Measurements from ENCODE around the gene NABP2.

NABP2 gene

DNA sequence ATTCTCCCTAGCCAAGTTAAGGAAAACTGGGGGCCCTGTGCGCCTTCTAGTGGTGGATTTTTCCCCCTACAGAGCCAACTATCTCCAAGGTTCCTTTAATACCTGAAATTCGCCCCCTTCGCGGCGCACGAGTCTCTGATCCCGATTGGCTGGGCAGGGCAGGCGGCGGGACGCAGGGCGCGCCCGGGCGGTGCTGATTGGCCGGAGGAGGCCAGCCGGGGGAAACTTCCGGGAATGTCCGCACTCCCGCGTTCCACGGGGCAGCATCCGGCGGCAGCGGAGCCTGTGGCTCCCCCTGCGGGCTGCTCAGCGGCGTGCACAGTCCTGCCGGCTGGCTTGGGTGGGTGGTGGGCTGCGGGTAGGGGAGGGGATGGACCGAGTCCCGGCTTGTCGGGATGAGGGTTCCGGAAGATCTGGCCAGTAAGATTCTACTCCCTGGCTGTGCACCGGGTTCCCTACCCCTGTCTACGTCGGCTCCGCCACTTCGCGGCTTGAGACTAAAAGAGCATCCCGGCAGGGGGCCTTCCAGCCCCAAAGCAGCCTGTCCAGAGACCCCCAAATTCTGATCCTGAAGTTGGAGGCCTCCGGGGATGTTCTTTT, at the start of gene NABP2:
Gene NABP2, plus strand, starts transcription at position 241 of the 600 bp plus-strand sequence. CDS start 515 bp downstream, outside the sequence.
- Histone ChIP-seq H3K36me3 (ENCODE audit: control insufficient read depth, insufficient read depth, low read length) (peaks cover 2% of the 10 kb centered on the region), H3K27me3 (replicated peaks; ENCODE audit: control insufficient read depth, insufficient read depth, low read length) (no peaks in the 10 kb centered on the region), H3K4me3 (replicated peaks; ENCODE audit: low read depth, low read length) (peak within 1 kb of the TSS; percentile 74)
- TF ChIP-seq, protein P1, sequence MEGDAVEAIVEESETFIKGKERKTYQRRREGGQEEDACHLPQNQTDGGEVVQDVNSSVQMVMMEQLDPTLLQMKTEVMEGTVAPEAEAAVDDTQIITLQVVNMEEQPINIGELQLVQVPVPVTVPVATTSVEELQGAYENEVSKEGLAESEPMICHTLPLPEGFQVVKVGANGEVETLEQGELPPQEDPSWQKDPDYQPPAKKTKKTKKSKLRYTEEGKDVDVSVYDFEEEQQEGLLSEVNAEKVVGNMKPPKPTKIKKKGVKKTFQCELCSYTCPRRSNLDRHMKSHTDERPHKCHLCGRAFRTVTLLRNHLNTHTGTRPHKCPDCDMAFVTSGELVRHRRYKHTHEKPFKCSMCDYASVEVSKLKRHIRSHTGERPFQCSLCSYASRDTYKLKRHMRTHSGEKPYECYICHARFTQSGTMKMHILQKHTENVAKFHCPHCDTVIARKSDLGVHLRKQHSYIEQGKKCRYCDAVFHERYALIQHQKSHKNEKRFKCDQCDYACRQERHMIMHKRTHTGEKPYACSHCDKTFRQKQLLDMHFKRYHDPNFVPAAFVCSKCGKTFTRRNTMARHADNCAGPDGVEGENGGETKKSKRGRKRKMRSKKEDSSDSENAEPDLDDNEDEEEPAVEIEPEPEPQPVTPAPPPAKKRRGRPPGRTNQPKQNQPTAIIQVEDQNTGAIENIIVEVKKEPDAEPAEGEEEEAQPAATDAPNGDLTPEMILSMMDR (IDR thresholded peaks at IDR 0.05; ENCODE audit: insufficient read depth, low read length, poor library complexity, severe bottlenecking), result peak; percentile 81
- peak; percentile 97 for DNase-seq (ENCODE audit: extremely low read depth, insufficient read length)

DNA sequence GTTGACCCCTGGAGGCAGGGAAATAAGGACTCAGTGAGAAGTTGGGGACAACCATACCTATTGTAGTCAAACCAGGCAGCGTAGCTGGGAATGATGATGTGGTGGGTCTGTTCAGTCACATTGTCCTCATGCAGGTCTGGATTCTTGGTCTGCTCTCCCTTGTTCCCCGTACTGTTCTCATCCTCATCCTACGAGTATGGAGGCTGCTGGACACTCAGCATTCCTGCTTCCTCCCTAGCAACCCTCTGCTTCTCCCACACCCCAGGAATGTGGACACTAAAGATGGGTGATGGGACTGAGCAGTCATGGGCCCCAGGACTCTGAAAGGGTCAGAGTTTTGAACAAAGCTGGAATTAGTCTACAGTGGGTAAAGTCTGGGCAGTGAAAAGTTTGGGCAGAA, 45.8 kb upstream of the NABP2 start:
- peaks cover 27% of the 10 kb centered on the region for H3K36me3 ChIP-seq (ENCODE audit: control insufficient read depth, insufficient read depth, low read length)
- H3K27me3 ChIP-seq (replicated peaks; ENCODE audit: control insufficient read depth, insufficient read depth, low read length), result no peaks in the 10 kb centered on the region
- no peak for DNase-seq (ENCODE audit: extremely low read depth, insufficient read length)
- no peak overlapping the region for H3K4me3 ChIP-seq (replicated peaks; ENCODE audit: low read depth, low read length)
- TF ChIP-seq, protein P1 (IDR thresholded peaks at IDR 0.05; ENCODE audit: insufficient read depth, low read length, poor library complexity, severe bottlenecking), result no peak

DNA sequence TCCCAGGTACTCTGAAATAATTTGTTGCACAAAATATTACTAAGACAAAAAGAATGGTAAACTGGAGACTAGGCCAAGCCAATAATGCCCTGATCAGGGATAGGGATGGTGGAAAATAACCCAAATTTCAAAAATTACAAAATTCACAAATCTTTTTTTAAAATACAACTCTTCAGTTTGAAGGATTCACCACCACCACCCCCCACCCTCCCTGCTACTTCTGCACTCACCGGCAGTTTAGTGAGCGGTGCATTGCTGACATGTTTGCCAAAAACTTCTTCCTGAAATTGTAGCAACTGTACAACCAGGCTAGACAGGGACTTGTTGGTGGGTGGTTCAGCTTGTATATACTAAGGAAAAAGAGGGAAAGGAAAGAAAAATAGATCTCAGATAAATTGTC, 37.2 kb upstream of the NABP2 start:
- TF ChIP-seq, protein P1 (IDR thresholded peaks at IDR 0.05; ENCODE audit: insufficient read depth, low read length, poor library complexity, severe bottlenecking), result no peak
- H3K27me3 ChIP-seq (replicated peaks; ENCODE audit: control insufficient read depth, insufficient read depth, low read length), result no peaks in the 10 kb centered on the region
- H3K4me3 ChIP-seq (replicated peaks; ENCODE audit: low read depth, low read length), result no peak overlapping the region
- DNase-seq (ENCODE audit: extremely low read depth, insufficient read length), result no peak
- peaks cover 11% of the 10 kb centered on the region for H3K36me3 ChIP-seq (ENCODE audit: control insufficient read depth, insufficient read depth, low read length)

DNA sequence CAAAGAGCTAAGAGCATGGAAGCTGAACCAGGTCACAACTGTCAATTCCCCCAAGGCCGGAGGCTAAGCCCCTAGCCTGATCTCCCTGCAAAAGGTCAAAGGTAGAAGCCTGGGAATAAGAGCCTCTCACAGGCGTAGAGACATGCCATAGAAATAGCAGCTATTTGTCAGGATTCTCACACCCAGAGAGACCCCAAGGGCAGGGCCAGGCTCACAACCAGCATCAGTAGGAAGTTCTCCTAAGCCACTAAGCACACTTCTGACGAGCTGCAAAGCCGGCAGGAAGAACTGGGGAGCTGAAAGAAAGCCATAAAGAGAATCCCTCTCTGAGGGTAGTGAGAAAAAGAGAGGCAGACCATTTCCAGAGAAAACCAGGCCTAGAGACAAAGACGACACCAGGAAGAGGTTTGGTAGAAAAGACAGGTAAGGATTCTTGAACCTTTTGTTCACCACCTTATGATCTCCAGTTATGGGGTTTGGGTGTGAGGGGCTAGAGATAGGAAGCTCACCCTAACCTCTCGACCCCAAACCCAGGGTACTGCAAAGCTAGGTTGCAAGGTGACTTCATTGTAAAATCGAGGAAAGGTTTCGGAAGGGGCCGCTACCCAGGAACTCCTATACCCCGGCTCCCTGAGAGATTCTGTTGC, 35.9 kb upstream of the NABP2 start:
- Histone ChIP-seq H3K36me3 (ENCODE audit: control insufficient read depth, insufficient read depth, low read length) (peaks cover 9% of the 10 kb centered on the region), H3K4me3 (replicated peaks; ENCODE audit: low read depth, low read length) (peak overlapping the region; percentile 89), H3K27me3 (replicated peaks; ENCODE audit: control insufficient read depth, insufficient read depth, low read length) (no peaks in the 10 kb centered on the region)
- TF ChIP-seq, protein P1 (IDR thresholded peaks at IDR 0.05; ENCODE audit: insufficient read depth, low read length, poor library complexity, severe bottlenecking), result no peak
- DNase-seq (ENCODE audit: extremely low read depth, insufficient read length), result no peak

DNA sequence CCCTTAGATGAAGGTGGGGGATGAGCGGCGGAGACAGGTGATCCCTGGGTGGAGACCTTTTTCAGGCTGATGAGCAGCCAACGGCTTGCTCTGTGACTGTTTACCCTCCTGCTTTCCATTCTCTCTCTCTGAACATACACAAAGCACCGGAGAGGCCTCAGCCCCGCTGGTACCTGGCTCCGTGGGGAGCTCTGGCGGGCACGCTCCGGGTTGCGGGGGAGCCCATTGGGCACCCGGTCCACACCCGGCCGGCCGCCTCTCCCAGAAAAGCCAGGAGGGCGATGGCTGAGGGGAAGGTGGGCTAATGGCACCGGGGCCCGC, 35.4 kb upstream of the NABP2 start:
- no peak for DNase-seq (ENCODE audit: extremely low read depth, insufficient read length)
- Histone ChIP-seq H3K4me3 (replicated peaks; ENCODE audit: low read depth, low read length) (peak overlapping the region; percentile 89), H3K36me3 (ENCODE audit: control insufficient read depth, insufficient read depth, low read length) (peaks cover 9% of the 10 kb centered on the region), H3K27me3 (replicated peaks; ENCODE audit: control insufficient read depth, insufficient read depth, low read length) (no peaks in the 10 kb centered on the region)
- TF ChIP-seq, protein P1 (IDR thresholded peaks at IDR 0.05; ENCODE audit: insufficient read depth, low read length, poor library complexity, severe bottlenecking), result no peak

All from GM06990 (cell line).